GM11168 (cell line): ENCODE results near the gene PEX26.
"Not testable (repeated sequence)": the region's sequence is repeated elsewhere in the genome, so short reads cannot be mapped to it uniquely, and the experiment has no call there.

Source experiments
- in situ Hi-C: fragments of 300-500 bp; cut with MboI; formaldehyde crosslinking; loops from one replicate; pipeline ENCODE4 v1.12.0; 2022; ENCODE audit warnings: low sequenced_read_pairs; ENCODE audit not compliant: unreplicated experiment

The PEX26 gene

DNA sequence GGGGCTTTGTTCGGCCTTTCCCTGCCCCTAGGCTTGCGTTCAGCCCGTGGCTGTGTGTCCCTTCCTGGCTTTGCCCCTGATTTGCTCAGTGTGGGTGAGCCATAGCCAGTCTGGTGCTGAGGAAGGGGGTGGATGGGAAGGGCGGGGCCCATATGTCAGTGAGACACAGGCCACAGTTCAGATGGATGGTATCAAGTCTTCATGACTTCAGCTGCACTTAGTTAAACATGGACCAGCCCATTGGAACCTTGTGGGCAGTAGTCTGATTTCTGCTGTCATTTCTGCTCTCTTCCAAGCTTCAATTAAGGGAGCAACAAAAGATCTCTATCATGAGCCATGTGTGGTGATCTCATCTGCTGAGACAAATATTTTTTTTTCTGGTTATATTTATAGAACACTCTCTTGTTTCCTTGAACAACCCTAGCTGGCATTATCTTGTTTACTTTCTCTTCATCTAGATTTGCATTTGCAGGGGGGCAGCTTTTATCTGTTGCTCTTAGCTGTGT is 21.6 kb upstream of the PEX26 start:
- in situ Hi-C loops: no loop called here

DNA sequence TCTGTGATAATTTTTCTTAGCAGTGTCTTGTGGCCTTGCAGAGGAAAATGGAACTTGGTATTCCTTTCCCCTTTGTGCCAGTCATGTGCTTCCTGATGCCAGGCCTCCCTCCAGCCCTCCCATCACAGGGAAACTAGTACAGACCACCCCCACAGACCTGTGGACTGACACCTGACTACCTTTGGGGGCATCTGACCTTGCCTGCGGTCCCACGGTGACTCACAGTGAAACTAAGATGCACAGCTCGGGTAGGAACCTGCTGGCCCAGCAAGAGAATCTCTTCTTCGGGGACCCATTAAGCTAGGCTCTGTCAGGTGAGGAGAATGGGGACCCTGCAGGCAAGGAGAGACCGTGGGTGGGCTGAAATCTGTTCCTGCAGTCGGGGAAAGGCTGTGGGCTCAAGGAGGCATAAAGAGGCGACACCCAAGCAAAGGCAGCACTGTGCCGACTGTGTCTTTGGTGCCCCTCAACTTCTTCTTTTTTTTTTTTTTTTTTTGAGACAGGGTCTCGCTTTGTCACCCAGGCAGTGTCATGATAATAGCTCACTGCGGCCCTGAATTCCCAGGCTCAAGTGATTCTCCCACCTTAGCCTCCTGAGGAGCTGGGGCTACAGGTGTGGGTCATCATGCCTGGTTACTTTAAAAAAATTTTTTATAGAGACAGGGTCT is 20.8 kb upstream of the PEX26 start:
- in situ Hi-C loops: no loop called here

DNA sequence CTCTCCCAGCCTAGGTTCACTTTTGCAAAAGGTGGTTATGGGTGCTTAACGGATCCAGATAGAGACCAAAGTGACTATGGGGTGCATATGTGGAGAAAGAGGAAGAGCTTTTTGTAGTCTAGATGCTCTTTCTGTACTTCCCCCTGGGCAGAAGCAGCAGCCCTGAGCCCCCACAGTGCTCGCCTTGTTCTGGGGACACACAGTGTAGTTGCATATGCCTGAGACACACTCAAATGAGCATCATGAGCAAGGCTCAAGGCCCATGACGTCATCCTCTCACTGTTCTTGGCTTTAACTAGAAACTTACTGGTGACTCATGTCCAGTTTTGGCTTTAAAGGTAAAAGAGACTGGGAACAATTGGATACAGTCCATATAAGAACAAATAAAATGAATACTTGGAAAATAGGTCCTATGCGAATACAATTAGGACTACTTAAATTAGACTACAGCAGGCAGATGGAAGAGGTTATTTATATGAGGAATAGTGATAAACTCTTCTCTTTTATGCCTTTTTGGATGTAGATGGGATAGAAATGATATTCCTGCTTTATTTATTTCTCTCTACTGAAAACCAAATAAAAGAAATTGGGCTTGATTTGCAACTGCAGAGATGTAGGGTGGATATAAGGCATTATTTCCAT is 20.1 kb upstream of the PEX26 start:
- in situ Hi-C loops: no loop called here

DNA sequence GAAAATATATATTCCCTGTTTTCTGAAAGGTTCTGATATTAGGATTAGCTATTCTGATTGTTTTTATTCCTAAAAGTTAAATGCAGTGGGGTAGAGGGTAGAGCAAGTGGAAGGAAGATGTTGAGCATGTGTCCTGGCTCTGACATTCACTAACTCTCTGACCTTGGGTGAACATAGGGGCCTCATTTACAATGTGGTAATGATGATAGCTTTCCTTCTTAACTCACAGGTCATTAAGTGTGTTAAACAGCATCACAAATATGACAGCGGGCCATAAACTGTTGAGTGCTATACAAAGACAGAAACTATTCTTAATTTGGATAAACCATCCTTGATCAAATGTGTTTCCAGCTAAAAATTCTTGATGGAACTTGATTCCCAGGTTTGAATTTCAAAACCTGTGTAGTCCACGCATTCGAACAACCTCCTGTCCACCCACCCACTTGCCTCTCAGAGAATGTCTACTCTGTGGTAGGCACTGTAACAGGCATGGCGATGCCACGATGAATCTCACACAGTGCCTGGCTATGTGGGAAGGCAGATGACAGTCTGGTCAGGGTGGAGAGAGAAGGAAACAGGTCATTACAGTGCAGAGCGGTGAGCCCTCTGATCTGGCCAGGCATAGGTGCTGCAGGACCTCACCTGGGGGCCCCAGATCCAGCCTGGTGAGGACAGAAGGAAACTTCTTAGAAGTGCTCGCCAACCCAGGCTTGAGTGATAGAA is 19.3 kb upstream of the PEX26 start:
- in situ Hi-C loops: no loop called here

DNA sequence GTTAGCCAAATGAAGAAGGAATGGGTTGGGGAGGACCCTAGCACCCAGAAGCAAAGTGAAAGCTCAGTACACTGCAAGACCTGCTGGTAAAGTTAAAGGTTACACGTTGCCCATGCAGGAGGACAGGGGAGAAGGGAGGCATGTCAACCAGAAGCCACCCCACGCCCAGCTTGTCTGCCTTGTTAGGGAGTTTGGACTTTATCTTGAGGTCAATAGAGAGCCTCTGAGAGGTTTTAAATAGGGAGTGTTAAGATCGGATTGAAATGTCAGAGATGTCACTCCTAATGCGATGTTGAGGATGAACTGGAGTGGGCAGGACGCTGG is 18.7 kb upstream of the PEX26 start:
- in situ Hi-C loops: no loop called here

DNA sequence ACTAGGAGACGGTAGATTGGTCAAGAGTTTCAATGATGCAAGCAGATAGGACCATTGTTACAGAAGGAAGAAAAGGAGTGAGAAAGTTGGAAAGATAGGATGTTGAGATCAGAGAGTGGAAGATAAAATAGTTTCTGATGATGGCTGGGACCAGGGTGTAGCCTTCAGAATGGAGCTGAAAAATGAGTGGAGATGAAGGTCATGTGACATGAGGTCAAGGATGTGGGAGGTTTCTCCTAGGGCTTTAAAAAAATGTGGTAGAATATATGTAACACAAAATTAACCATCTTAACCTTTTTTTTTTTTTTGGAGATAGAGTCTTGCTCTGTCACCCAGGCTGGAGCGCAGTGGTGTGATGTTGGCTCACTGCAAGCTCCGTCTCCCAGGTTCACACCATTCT is 18.3 kb upstream of the PEX26 start:
- in situ Hi-C loops: no loop called here

DNA sequence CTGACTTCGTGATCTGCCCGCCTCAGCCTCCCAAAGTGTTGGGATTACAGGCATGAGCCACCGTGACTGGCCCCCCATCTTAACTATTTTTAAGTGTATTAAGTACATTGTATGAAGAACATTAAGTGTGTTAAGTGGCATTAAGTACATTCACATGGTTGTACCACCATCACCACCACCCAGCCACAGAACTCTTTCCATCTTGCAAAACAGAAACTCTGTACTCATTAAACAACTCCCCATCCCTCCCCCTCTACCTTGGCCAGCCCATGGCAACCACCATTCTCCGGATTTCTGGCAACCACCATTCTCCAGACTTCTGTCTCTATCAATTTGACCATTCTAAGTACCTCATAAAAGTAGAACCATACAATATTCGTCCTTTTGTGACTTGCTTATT is 17.8 kb upstream of the PEX26 start:
- in situ Hi-C loops: no loop called here

DNA sequence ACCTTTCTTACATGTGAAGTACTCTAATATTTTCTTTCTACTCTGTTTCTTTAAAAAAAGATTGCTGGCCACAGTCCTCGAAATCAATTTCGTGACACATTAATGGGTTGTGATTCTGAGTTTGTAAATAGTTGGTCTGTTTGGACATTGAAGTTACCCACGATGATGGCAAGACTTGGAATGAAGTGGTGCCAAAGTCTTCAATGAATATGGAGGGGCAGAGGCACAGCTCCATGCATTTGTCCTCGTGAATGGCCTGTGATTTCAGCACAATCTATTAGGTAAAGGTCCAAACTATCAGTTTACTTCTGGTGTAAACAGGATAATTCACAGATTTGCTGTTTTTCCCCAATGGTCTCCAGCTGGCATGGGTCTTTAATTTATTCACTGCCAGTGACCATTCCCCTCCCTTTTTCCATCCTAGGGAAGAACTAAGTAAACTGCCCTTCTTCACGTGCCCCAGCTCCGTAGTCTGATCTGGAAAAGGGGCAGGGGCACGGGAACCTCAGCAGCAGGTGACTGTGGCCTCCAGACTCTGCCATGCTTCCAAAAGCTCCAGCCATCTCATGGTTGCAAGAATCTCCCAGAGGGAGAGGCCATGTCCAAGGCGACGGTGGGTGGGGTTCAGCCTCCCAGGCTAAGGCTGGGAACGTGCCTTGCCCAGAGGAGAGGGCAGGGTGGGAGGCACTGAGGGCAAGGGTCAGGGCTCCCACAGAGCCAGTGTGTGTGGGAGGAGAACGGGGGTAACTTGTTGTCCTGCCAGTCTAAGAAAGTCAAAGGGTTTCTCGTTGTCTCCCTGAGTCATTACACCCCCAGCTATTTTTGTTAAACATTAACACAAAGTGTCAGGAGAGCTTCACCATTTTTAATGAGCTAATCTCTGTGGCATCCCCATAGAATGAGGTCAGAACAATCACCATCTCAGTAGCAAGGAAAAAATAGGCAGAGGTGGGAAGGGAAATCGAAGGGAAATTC is 16.9 kb upstream of the PEX26 start:
- in situ Hi-C loops: no loop called here

DNA sequence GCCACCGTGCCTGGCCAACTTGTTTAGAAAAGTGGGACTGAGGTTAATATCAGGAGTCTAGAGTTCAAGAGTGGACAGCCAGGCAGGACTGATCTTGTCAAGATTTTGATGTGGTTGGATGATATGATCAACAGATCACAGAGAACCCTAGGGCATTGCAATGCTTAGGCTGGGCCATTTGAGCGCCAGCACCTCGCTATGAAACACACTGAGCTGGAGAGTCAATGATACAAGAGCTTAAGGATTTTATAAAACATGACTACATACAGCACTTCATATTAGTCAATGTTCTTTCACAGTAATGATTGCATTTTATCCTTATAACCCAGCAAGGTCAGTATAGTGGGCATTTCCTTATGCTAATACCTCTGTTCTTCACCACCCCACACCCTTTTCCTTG is 15.4 kb upstream of the PEX26 start:
- in situ Hi-C loops: no loop called here

DNA sequence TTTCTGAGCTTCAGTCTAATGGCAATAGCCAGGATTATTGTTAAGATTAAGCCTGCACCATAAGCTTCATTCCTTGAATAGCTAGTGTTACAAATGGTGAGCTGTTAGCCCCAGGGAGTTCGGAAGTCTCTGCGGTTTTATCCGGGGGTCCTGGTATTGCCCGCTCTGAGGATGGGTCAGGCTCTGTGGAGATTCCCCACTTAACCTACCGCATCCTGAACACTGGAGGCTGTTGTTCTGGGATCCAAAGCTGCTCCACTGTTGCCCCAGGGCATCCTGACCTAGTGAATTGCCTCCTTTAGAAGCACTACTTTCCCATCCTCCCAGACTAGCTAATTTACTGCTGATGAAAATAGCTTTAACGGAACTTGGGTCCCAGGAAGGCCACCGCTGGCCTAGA is 14.5 kb upstream of the PEX26 start:
- in situ Hi-C loops: no loop called here

DNA sequence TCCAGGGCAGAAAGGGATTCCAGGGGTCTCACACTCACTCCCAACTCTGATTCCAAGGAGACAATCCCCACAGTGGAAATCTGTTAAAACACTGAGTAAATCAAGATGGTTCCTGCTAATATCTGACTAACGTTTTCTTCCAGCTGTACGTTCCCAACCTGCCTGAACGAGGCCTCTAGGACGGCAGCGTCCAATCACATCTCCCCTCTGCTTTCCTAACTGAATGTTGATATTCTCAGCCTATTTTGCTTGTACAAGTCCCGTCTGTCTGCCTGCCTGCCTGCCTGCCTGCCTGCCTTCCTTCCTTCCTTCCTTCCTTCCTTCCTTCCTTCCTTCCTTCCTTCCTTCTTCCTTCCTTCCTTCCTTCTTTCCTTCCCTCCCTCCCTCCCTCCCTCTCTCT is 14.1 kb upstream of the PEX26 start:
- in situ Hi-C loops: not testable (repeated sequence)

DNA sequence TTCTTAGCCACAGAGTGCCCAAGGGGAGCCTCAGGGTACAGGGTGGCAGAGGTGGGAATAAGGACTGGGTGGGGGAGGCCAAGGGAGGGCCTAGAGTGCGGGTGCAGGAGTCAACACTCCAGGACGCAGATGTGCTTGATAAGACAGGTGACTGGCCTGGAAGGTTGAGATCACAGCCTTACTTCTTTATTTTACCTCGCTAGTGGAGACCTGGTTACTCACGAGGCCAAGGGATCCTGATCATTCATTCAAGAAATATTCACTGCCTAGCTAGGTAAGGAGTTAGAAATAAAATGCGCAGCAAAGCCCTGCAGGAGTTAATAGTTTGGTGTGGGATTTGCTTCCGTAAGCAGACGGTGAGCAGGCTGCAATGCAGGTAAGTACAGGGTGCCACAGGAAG is 13.2 kb upstream of the PEX26 start:
- in situ Hi-C loops: loop anchor here (5.0 kb wide), 1 partner anchor 232 kb away; no protein-coding TSS in a partner anchor

DNA sequence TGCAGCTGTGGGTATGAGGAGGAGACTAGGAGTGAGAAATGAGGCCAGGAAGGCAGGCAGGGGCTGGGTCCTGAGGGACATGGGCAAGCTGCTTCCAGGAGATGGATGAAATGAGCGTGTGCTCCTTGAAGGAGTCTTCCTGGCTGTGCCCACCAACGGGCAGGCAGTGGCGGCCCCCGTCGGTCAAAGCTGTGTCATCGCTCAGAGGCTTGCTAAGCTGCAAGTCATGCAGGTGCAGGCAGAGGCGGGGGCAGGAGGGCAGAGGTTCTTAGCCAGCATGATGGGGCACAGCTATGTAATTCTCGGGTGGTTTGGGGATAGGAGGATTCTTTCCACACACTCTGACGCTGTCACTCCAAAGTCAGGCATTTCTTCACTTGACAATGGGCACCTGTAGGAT is 12.5 kb upstream of the PEX26 start:
- in situ Hi-C loops: loop anchor here (5.0 kb wide), 1 partner anchor 233 kb away; no protein-coding TSS in a partner anchor

DNA sequence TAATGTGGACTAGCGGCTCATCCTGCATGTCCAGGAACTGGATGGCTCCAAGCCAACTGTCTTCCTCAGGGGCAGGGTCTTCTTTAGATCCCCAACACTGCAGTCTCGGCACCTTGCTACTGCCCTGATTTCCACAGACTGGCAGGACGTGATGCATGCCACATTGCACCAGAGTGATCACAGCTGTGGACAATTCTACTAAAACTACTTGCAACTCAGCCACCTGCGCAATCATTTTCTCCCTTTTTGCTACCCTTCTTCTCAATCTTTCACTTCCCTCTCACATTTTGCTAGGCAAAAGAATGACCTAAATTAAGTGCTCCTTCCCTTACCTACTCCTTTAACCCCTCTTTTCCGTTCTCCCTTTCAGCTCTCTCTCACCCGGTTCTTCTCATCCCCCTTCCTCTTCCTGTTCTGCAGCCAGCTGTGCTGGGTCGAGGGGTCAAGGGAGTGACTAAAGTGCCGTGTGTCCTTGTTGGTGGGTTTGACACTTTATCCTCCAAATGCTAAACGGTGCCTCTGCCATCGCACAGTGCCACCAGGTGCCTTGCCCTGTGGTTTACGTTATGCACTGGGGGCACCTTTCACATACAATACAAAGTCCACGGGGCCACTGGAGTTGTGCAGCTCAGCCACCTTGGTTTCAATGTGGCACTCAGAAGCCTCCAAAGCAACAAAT is 11.5 kb upstream of the PEX26 start:
- in situ Hi-C loops: loop anchor here (5.0 kb wide), 1 partner anchor 234 kb away; no protein-coding TSS in a partner anchor

DNA sequence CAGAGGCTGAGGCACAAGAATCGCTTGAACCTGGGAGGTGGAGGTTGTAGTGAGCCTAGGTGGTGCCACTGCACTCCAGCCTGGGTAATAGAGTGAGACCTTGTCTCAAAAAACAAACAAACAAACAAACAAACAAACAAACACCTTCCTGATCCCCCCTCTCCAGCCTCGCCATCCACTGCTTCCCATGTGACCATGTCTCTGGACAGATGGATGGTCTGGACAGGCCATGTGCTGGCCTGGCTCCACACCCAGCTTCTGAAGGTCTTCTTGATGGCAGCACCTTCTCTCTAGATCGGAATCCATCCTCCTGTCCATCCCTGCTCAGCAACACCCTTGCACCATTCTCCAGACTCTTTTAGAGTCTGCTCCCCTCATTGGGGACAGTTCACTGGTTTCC is 10.7 kb upstream of the PEX26 start:
- in situ Hi-C loops: loop anchor here (5.0 kb wide), 1 partner anchor 235 kb away; no protein-coding TSS in a partner anchor

DNA sequence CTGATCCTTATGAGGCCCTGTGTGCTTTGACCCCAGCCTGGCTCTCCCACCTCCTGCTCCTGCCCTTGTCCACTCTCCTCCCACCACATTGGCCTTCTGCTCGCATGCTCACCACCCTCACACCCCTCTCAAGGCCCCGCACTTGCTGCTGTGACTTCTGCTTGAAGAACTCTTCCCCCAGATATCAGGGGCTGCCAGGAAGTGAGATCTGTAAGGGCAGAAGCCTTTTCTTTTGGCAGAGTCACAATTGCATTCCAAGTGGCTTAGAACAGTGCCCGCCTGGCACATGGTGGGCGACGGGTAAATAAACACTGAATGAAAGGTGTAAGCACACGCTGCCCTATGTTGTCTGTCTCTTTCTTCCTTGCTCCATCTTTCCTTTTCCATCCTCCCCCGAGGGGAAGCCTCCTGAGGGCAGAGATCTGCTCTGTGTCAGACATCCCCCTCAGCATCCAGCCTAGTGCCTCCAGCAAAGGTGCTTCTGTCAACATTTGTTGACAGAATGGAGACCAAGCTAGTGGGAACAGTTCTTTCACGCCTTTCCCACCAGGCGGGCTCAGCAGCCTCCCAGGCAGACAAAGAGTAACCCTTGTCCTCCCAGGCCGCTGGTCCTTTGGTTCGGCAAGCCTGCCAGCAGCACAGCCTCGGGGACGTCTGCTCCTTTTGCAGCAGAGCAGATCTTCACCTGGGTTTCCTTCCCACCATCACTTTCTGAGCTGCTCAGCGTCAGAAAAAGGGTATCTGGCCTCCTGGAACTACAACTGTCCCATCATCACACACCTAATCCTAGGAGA is 10.0 kb upstream of the PEX26 start:
- in situ Hi-C loops: loop anchor here (5.0 kb wide), 1 partner anchor 235 kb away; no protein-coding TSS in a partner anchor

DNA sequence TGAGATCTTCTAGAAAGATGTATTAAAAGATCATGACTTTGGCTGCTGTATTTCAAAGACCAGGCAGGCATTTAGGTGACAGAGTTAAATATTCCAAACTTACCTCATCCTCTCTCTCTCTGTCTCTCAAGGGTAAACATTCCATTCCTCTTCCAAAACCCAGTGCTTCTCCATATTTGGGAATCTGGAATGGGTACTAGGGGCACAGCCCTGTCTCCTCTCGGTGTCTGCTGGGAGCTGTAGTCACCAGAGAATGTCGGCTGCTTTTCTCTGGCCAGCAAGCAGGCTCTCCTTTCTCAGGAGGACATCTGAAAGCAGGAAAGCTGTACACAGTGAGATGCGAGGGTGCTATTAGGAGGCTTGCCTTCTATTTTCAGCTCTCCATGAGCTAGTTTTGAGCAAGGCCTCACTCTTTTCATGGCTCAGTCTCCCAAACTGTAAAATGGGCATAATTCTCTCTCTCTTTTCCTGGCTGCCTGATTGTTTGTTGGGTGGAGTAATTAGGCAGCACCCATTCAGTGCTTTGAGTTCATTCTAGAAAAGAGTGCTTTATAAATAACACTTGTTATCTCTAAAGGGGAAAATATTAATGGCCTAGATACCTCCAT is 9.3 kb upstream of the PEX26 start:
- in situ Hi-C loops: loop anchor here (5.0 kb wide), 1 partner anchor 236 kb away; no protein-coding TSS in a partner anchor

DNA sequence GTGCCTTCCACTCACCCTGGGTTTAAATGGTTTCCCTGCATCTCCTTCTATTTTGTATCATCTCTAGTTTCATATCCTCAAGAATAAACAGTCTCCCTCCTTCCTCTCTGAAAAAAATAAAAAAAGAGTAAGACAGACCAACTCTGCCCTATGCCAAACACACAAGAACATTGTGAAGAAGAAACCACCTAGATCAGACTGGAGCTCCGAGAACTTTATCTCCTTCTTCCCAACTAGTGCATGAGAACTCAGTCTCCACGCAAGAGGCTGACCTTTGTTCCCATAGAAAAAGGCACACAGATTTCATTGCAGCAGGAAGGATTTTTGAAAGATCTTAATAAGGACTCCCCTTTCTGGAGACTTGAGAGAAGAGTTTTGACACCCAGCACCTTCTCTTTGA is 8.7 kb upstream of the PEX26 start:
- in situ Hi-C loops: loop anchor here (5.0 kb wide), 1 partner anchor 237 kb away; no protein-coding TSS in a partner anchor
